HL-60/S4 (cell line): Measurements from ENCODE around the gene PIK3R5.

Source experiments
- in situ Hi-C: fragments of 300-500 bp; cut with MboI; formaldehyde crosslinking; loops from 2 replicates; pipeline ENCODE4 v1.14.3; 2022; ENCODE audit warnings: low sequenced_read_pairs

Gene PIK3R5

GRCh38 chr17:8883353-8883752 is 82.2 kb downstream of the PIK3R5 start:
- in situ Hi-C loops: no loop called here

- in situ Hi-C loops: no loop called here
Observed at GRCh38 chr17:8881606-8882005, 83.9 kb downstream of the PIK3R5 start.

- in situ Hi-C loops: no loop called here
Observed at GRCh38 chr17:8880466-8880865, 85.0 kb downstream of the PIK3R5 start.

- in situ Hi-C loops: no loop called here
Observed at GRCh38 chr17:8879410-8879809, 86.1 kb downstream of the PIK3R5 start.

GRCh38 chr17:8877984-8878383 is 87.5 kb downstream of the PIK3R5 start:
- in situ Hi-C loops: no loop called here

- in situ Hi-C loops: no loop called here
Observed at GRCh38 chr17:8875957-8876356, 89.5 kb downstream of the PIK3R5 start.

GRCh38 chr17:8875436-8875835 is 90.1 kb downstream of the PIK3R5 start:
- in situ Hi-C loops: no loop called here

- in situ Hi-C loops: no loop called here
Observed at GRCh38 chr17:8873801-8874715, 91.4 kb downstream of the PIK3R5 start.

- in situ Hi-C loops: no loop called here
Observed at GRCh38 chr17:8872705-8873435, 92.6 kb downstream of the PIK3R5 start.

GRCh38 chr17:8872036-8872704 is 93.3 kb downstream of the PIK3R5 start:
- in situ Hi-C loops: no loop called here

GRCh38 chr17:8871081-8871581 is 94.4 kb downstream of the PIK3R5 start:
- in situ Hi-C loops: no loop called here

- in situ Hi-C loops: no loop called here
Observed at GRCh38 chr17:8870406-8871040, 95.0 kb downstream of the PIK3R5 start.

GRCh38 chr17:8869114-8869815 is 96.2 kb downstream of the PIK3R5 start:
- in situ Hi-C loops: no loop called here

- in situ Hi-C loops: no loop called here
Observed at GRCh38 chr17:8868529-8868951, 97.0 kb downstream of the PIK3R5 start.

- in situ Hi-C loops: no loop called here
Observed at GRCh38 chr17:8868092-8868491, 97.4 kb downstream of the PIK3R5 start.

GRCh38 chr17:8867361-8867981 is 98.0 kb downstream of the PIK3R5 start, which contains the start of gene PIK3R6:
TSS of gene PIK3R6 (minus strand) at chr17:8867674. CDS start at chr17:8849794, 17,880 bp downstream.
- in situ Hi-C loops: no loop called here

- in situ Hi-C loops: no loop called here
Observed at GRCh38 chr17:8865811-8866210, 99.7 kb downstream of the PIK3R5 start.

GRCh38 chr17:8865385-8865784 is 100.1 kb downstream of the PIK3R5 start:
- in situ Hi-C loops: no loop called here

GRCh38 chr17:8862213-8863056 is 103.1 kb downstream of the PIK3R5 start:
- in situ Hi-C loops: no loop called here
